Spleen (tissue), 11 donors: ENCODE measurements around the gene STAG1. TPM values are rescaled to one million over a fixed set of nuclear protein-coding genes. Genes with fewer than 3 reads are reported as not detected.
"Not testable (repeated sequence)": the region's sequence is repeated elsewhere in the genome, so short reads cannot be mapped to it uniquely, and the experiment has no call there.

Source experiments
- DNase-seq: peaks from one replicate; pipeline ENCODE4 v3.0.0-alpha.2; 2020
- H3K27ac ChIP-seq, 8 donors: fragments of 200-600 bp; sonication (generic) in 7 of 8; 1 replicate in 4 of 8; 2 replicates in 4 of 8; pipeline versions ENCODE4 v1.5.0 to v1.8.0; 2016 to 2021; ENCODE audit warnings: inconsistent platforms in 4 of 8, mild to moderate bottlenecking in 4 of 8, moderate library complexity in 1 of 8
- H3K27me3 ChIP-seq, 7 donors: fragments of 200-600 bp; sonication (generic) in 6 of 7; replicated peaks in 1 of 7; 1 replicate in 4 of 7; 2 replicates in 3 of 7; pipeline versions ENCODE4 v1.5.0 to v1.8.0; 2016 to 2021; ENCODE audit warnings: inconsistent platforms in 3 of 7, mild to moderate bottlenecking in 1 of 7
- H3K36me3 ChIP-seq, 6 donors: fragments of 200-600 bp; sonication (generic) in 5 of 6; 1 replicate in 4 of 6; 2 replicates in 2 of 6; pipeline versions ENCODE4 v1.5.0 to v1.8.0; 2016 to 2021; ENCODE audit warnings: inconsistent platforms in 2 of 6
- H3K4me1 ChIP-seq, 6 donors: fragments of 200-600 bp; sonication (generic) in 5 of 6; 1 replicate in 3 of 6; 2 replicates in 3 of 6; pipeline versions ENCODE4 v1.5.0 to v1.8.0; 2016 to 2021; ENCODE audit warnings: inconsistent platforms in 3 of 6
- H3K4me3 ChIP-seq, 8 donors: fragments of 200-600 bp; sonication (generic) in 7 of 8; 1 replicate in 4 of 8; 2 replicates in 4 of 8; pipeline versions ENCODE4 v1.5.0 to v1.8.0; 2016 to 2021; ENCODE audit warnings: inconsistent platforms in 4 of 8, mild to moderate bottlenecking in 4 of 8, moderate library complexity in 2 of 8
- H3K9me3 ChIP-seq, 8 donors: fragments of 200-600 bp; sonication (generic) in 7 of 8; 1 replicate in 4 of 8; 2 replicates in 4 of 8; pipeline versions ENCODE4 v1.5.0 to v1.8.0; 2016 to 2021; ENCODE audit warnings: inconsistent platforms in 4 of 8
- POLR2A ChIP-seq, 3 donors: fragments of 450-650 bp; IDR thresholded peaks; one replicate each; pipeline ENCODE4 v1.5.1; 2017; ENCODE audit warnings: antibody characterized with exemption in 3 of 3, mild to moderate bottlenecking in 1 of 3
- POLR2AphosphoS5 ChIP-seq, 3 donors: sonication (generic); formaldehyde crosslinking; IDR thresholded peaks; one replicate each; pipeline ENCODE4 v1.5.1; 2017; ENCODE audit warnings: antibody characterized with exemption in 3 of 3
- WGBS, 5 donors: extraction: QIAGEN DNeasy Blood & Tissue Kit in 3 of 5; methylation state at CpG; one replicate each; pipeline versions ENCODE4 v1.1.5 to v1.1.7; 2013 to 2018; 5-methylcytosine and 5-hydroxymethylcytosine counted together
- intact Hi-C: fragments of 100-400 bp; cut with DNase I; formaldehyde crosslinking; loops from one replicate; pipeline ENCODE4 v1.15.0; 2023; ENCODE audit warnings: low total_unique reads
- polyA plus RNA-seq, 3 donors: library from polyadenylated mRNA; stranded (reverse); fragments of 200-250 nt; gene quantifications; one replicate each; pipeline ENCODE4 v1.2.1, GENCODE V29; 2013
- total RNA-seq, 7 donors: library from RNA; depleted of rRNA in 3 of 7; stranded (reverse); fragments of >200 nt in 3 of 7; fragmentation: NEBNext Ultra II Directional in 4 of 7; extraction: Animal tissue kit (Norgen Biotek cat#: 25700) in 4 of 7; gene quantifications; one replicate each; pipeline versions ENCODE4 v1.1.0 to v1.2.1, GENCODE V29; 2016 to 2021
- TF ChIP-seq, protein P1 (sequence below), 11 experiments: fragments of 200-600 bp in 7 of 11; fragments of 450-650 bp in 4 of 11; sonication (generic) in 4 of 11; IDR thresholded peaks in 8 of 11; conservative IDR thresholded peaks in 3 of 11; 1 replicate in 7 of 11; 2 replicates in 4 of 11; pipeline versions ENCODE4 v1.4.0 to v1.8.0; 2016 to 2021; ENCODE audit warnings: antibody characterized with exemption in 11 of 11, inconsistent platforms in 4 of 11, mild to moderate bottlenecking in 1 of 11
- donor health status: healthy with polysubstance abuse.
- donor health status: DM: no; HTN: no; CAD: no; lungs with moderate emphysema.
- donor health status: DM: no; HTN: no; CAD: no.
- donor health status: Bipolar disorder and iron deficiency.
- donor health status: healthy.
- donor health status: DM: no; HTN: no; CAD: no.
- donor health status: DM: yes; HTN: yes; CAD: no.

The STAG1 gene
- total and polyA plus RNA-seq, 10 donors: 7.2 to 61.6 (median 47.3) TPM

- TF ChIP-seq, protein P1, sequence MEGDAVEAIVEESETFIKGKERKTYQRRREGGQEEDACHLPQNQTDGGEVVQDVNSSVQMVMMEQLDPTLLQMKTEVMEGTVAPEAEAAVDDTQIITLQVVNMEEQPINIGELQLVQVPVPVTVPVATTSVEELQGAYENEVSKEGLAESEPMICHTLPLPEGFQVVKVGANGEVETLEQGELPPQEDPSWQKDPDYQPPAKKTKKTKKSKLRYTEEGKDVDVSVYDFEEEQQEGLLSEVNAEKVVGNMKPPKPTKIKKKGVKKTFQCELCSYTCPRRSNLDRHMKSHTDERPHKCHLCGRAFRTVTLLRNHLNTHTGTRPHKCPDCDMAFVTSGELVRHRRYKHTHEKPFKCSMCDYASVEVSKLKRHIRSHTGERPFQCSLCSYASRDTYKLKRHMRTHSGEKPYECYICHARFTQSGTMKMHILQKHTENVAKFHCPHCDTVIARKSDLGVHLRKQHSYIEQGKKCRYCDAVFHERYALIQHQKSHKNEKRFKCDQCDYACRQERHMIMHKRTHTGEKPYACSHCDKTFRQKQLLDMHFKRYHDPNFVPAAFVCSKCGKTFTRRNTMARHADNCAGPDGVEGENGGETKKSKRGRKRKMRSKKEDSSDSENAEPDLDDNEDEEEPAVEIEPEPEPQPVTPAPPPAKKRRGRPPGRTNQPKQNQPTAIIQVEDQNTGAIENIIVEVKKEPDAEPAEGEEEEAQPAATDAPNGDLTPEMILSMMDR (IDR thresholded peaks at IDR 0.05 in 8 of 11, conservative IDR thresholded peaks at IDR 0.05 in 3 of 11): no peak
- TF ChIP-seq POLR2A (IDR thresholded peaks at IDR 0.05) (no peak), POLR2AphosphoS5 (IDR thresholded peaks at IDR 0.05) (no peak)
- Histone ChIP-seq H3K36me3 (peaks cover 0 to 29% (median under 1%) of the 10 kb centered on the region in 6 donors), H3K27me3 (no peaks in the 10 kb centered on the region), H3K27ac (no peak overlapping the region), H3K4me1 (no peaks in the 10 kb centered on the region), H3K4me3 (no peak overlapping the region), H3K9me3 (peaks cover 2 to 42% (median 25%) of the 10 kb centered on the region in 8 donors)
- intact Hi-C loops: no loop called here
- no peak for DNase-seq
- WGBS, 5 donors: 96 to 99% (median 97%) methylated on average over 1 of the region's 1 CpG
These were observed 219.4 kb downstream of the STAG1 start for GRCh38 chr3:136532766-136533165.

- Histone ChIP-seq H3K27ac (no peak overlapping the region), H3K27me3 (no peaks in the 10 kb centered on the region), H3K9me3 (peaks cover 0 to 7% (median 0%) of the 10 kb centered on the region in 8 donors), H3K4me1 (no peaks in the 10 kb centered on the region), H3K36me3 (peaks cover 0 to 27% (median 0%) of the 10 kb centered on the region in 6 donors), H3K4me3 (no peak overlapping the region)
- WGBS, 5 donors: 92 to 97% (median 94%) methylated on average over 2 of the region's 2 CpGs
- intact Hi-C loops: no loop called here
- no peak for DNase-seq
- TF ChIP-seq, protein P1 (IDR thresholded peaks at IDR 0.05 in 8 of 11, conservative IDR thresholded peaks at IDR 0.05 in 3 of 11): no peak
- TF ChIP-seq POLR2A (IDR thresholded peaks at IDR 0.05): no peak
- TF ChIP-seq POLR2AphosphoS5 (IDR thresholded peaks at IDR 0.05): no peak
These were observed 234.1 kb downstream of the STAG1 start for GRCh38 chr3:136518102-136518501.

DNA sequence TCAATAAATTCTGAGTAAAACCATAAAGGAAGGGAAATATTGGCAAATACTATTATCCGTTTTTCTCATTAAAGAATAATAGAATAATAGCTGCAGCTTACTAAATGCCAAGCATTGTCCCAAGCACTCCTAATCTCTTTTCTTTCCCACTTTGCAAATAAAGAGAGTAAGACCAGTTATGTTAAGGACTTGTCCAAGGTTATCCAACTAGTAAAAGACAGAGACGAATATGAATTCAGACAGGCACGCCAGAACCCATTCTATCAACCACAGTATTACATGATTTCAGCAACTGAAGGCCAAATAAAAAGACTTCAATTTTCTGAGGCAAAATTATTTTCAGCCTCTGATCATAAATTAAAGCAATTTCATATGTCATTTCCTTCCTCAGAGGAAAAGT, 235.5 kb downstream of the STAG1 start:
- WGBS, 5 donors: 61 to 71% (median 71%) methylated on average over 3 of the region's 3 CpGs
- DNase-seq: no peak
- intact Hi-C loops: no loop called here

DNA sequence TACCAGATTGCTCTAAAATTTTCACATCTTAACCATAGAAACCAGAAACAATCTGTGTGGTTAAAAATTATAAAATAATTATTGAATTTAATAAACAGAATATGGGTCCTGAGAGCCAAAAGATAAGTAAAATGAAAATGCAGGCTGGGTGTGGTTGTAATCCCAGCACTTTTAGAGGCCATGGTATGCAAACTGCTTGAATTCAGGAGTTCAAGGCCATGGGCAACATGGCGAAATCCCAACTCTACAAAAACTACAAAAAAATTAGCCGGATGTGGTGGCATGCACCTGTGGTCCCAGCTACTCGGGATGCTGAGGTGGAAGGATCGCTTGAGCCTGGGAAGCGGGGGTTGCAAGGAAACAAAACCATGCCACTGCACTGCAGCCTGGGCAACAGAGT, 236.1 kb downstream of the STAG1 start:
- H3K27ac ChIP-seq: no peak overlapping the region
- peaks cover 0 to 7% (median 0%) of the 10 kb centered on the region in 8 donors for H3K9me3 ChIP-seq
- 80 to 89% (median 85%) methylated on average over 5 of the region's 5 CpGs for WGBS, 5 donors
- TF ChIP-seq POLR2AphosphoS5 (IDR thresholded peaks at IDR 0.05): no peak
- TF ChIP-seq POLR2A (IDR thresholded peaks at IDR 0.05): no peak
- TF ChIP-seq, protein P1 (IDR thresholded peaks at IDR 0.05 in 8 of 11, conservative IDR thresholded peaks at IDR 0.05 in 3 of 11): no peak
- H3K4me1 ChIP-seq: no peaks in the 10 kb centered on the region
- DNase-seq: no peak
- H3K4me3 ChIP-seq: no peak overlapping the region
- H3K36me3 ChIP-seq: peaks cover 0 to 24% (median 0%) of the 10 kb centered on the region in 6 donors
- intact Hi-C loops: no loop called here
- no peaks in the 10 kb centered on the region for H3K27me3 ChIP-seq

More for the DNA sequence above, 235.5 kb downstream of the STAG1 start:
- Histone ChIP-seq H3K27me3 (no peaks in the 10 kb centered on the region), H3K36me3 (peaks cover 0 to 27% (median 0%) of the 10 kb centered on the region in 6 donors), H3K4me1 (no peaks in the 10 kb centered on the region), H3K27ac (no peak overlapping the region), H3K9me3 (peaks cover 0 to 7% (median 0%) of the 10 kb centered on the region in 8 donors), H3K4me3 (no peak overlapping the region)
- TF ChIP-seq POLR2A (IDR thresholded peaks at IDR 0.05) (no peak), POLR2AphosphoS5 (IDR thresholded peaks at IDR 0.05) (no peak)
- TF ChIP-seq, protein P1 (IDR thresholded peaks at IDR 0.05 in 8 of 11, conservative IDR thresholded peaks at IDR 0.05 in 3 of 11): no peak

GRCh38 chr3:136514533-136514932, 237.6 kb downstream of the STAG1 start:
- peaks cover 0 to 32% (median 3%) of the 10 kb centered on the region in 6 donors for H3K36me3 ChIP-seq
- WGBS, 5 donors: 95 to 99% (median 98%) methylated on average over 7 of the region's 7 CpGs
- H3K4me1 ChIP-seq, H3K9me3 ChIP-seq, H3K27me3 ChIP-seq, intact Hi-C loops, H3K27ac ChIP-seq, DNase-seq, H3K4me3 ChIP-seq: not testable (repeated sequence)
